Coronary artery (tissue), 2 donors: ENCODE measurements around the gene MYO6.

Experiments used
- DNase-seq: peaks from one replicate; pipeline ENCODE4 v3.0.0-alpha.2; 2017; ENCODE audit warnings: low spot score
- H3K27ac ChIP-seq, 2 donors: fragments of 200-600 bp; sonication (generic); one replicate each; pipeline ENCODE4 v1.5.1; 2016 to 2019
- H3K4me3 ChIP-seq: fragments of 200-600 bp; sonication (generic); 2 replicates; pipeline ENCODE4 v1.5.1; 2016; ENCODE audit warnings: mild to moderate bottlenecking, moderate library complexity
- CTCF ChIP-seq: fragments of 200-600 bp; sonication (generic); IDR thresholded peaks from one replicate; pipeline ENCODE4 v1.5.1; 2019; ENCODE audit warnings: antibody characterized with exemption

MYO6 gene

GRCh38 chr6:75788894-75789293 is 39.9 kb downstream of the MYO6 start:
- Histone ChIP-seq H3K4me3 (no peak overlapping the region), H3K27ac (no peak overlapping the region)
- TF ChIP-seq CTCF = no peak
- no peak for DNase-seq

- no peak for TF ChIP-seq CTCF
- no peak for DNase-seq
- H3K27ac ChIP-seq = no peak overlapping the region
- H3K4me3 ChIP-seq = no peak overlapping the region
Observed at GRCh38 chr6:75791881-75792280, 42.8 kb downstream of the MYO6 start.

- DNase-seq = no peak
- no peak for TF ChIP-seq CTCF
- H3K4me3 ChIP-seq = no peak overlapping the region
- H3K27ac ChIP-seq = no peak overlapping the region
Observed at GRCh38 chr6:75794351-75794846, 45.4 kb downstream of the MYO6 start.

GRCh38 chr6:75794954-75795739 is 46.1 kb downstream of the MYO6 start:
- Histone ChIP-seq H3K4me3 (no peak overlapping the region), H3K27ac (no peak overlapping the region)
- no peak for TF ChIP-seq CTCF
- no peak for DNase-seq

GRCh38 chr6:75796723-75797122 is 47.7 kb downstream of the MYO6 start:
- Histone ChIP-seq H3K4me3 (no peak overlapping the region), H3K27ac (no peak overlapping the region)
- TF ChIP-seq CTCF = no peak
- DNase-seq = no peak

- no peak for TF ChIP-seq CTCF
- DNase-seq = no peak
- Histone ChIP-seq H3K4me3 (no peak overlapping the region), H3K27ac (no peak overlapping the region)
Observed at GRCh38 chr6:75800133-75800532, 51.1 kb downstream of the MYO6 start.
